Adrenal gland (tissue), 5 donors: ENCODE data around the gene MICU1.

Experiments used
- CTCF ChIP-seq, 6 experiments: fragments of 450-650 bp in 4 of 6; fragments of 200-600 bp in 2 of 6; sonication (generic) in 1 of 6; IDR thresholded peaks; 1 replicate in 5 of 6; 2 replicates in 1 of 6; pipeline versions ENCODE4 v1.5.1 to v1.8.0; 2016 to 2021; ENCODE audit warnings: antibody characterized with exemption in 6 of 6, mild to moderate bottlenecking in 2 of 6, moderate library complexity in 1 of 6
- POLR2A ChIP-seq, 2 donors: fragments of 450-650 bp; IDR thresholded peaks; one replicate each; pipeline ENCODE4 v1.6.1; 2017; ENCODE audit warnings: antibody characterized with exemption in 2 of 2, mild to moderate bottlenecking in 2 of 2, moderate library complexity in 1 of 2
- donor health status: DM: no; HTN: no; CAD: no.

GRCh38 chr10:72625608-72626443 lies at the start of gene MICU1:
- TF ChIP-seq CTCF (IDR thresholded peaks at IDR 0.05) (no peak), POLR2A (IDR thresholded peaks at IDR 0.05) (peak; percentile 58 to 95)
